ENCODE results near the gene PGAP6.
"Not testable (repeated sequence)": the region's sequence is repeated elsewhere in the genome, so short reads cannot be mapped to it uniquely, and the experiment has no call there.

Gene PGAP6

DNA sequence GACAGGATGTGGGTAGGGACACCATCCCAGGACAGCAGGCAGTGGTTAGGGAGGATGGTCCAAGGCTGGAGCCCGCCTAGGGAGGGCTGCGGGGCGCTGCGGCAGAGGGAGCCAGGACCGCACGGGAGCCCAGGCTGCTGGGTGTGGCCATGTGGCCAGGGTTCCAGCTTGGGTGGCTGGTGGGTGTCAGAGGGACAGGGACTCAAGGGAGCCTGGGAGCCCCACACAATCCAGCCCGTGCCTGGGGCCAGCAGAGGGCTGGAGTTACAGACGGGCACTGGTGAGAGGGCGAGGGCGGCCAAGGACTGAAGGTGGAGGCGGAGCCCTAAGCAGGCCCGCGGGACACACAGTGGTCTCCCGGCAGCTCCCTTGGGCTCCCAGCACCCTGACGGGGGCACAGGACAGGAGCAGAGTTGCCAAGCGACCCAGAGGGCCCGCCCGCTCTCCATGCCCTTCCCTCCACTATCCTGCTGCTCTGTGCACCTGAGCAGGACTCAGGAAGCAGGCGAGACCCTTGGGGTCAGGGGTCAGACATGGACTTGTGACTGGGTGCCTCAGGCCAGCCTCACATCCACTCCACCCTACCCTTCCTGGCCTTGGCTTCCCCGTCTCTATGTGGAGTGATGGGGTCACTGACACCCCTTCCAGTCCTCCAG, 18.5 kb downstream of the PGAP6 start:
- Histone ChIP-seq H2AFZ (ENCODE audit: low read depth, low read length) (no peak overlapping the region), H4K20me1 (ENCODE audit: insufficient read depth, low read length) (peaks cover 18% of the 10 kb centered on the region; the same call in 1 of the 2 replicates), H3K36me3 (ENCODE audit: insufficient read depth, low read length) (peaks cover 20% of the 10 kb centered on the region), H3K9me3 (ENCODE audit: insufficient read depth, low read length, severe bottlenecking) (no peaks in the 10 kb centered on the region), H3K27me3 (ENCODE audit: insufficient read depth, low read length, poor library complexity) (no peaks in the 10 kb centered on the region), H3K4me3 (ENCODE audit: low read depth in 1 of 2, low read length in 2 of 2) (no peak overlapping the region), H3K9ac (ENCODE audit: low read depth, low read length) (no peak overlapping the region), H3K4me1 (ENCODE audit: insufficient read depth, low read length) (peaks cover 8% of the 10 kb centered on the region), H3K4me2 (ENCODE audit: insufficient read depth, low read length) (no peak overlapping the region), H3K27ac (ENCODE audit: low read length) (no peak overlapping the region), H3K79me2 (ENCODE audit: insufficient read depth, low read length) (no peaks in the 10 kb centered on the region)
- 0 out of 3 replicates have a peak, but pooled peaks have one; percentile 14 for ATAC-seq (ENCODE audit: insufficient read depth, low read depth)
- no peak for DNase-seq
- TF ChIP-seq, protein P1, sequence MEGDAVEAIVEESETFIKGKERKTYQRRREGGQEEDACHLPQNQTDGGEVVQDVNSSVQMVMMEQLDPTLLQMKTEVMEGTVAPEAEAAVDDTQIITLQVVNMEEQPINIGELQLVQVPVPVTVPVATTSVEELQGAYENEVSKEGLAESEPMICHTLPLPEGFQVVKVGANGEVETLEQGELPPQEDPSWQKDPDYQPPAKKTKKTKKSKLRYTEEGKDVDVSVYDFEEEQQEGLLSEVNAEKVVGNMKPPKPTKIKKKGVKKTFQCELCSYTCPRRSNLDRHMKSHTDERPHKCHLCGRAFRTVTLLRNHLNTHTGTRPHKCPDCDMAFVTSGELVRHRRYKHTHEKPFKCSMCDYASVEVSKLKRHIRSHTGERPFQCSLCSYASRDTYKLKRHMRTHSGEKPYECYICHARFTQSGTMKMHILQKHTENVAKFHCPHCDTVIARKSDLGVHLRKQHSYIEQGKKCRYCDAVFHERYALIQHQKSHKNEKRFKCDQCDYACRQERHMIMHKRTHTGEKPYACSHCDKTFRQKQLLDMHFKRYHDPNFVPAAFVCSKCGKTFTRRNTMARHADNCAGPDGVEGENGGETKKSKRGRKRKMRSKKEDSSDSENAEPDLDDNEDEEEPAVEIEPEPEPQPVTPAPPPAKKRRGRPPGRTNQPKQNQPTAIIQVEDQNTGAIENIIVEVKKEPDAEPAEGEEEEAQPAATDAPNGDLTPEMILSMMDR (IDR thresholded peaks at IDR 0.05; ENCODE audit: borderline replicate concordance, extremely low read depth, low read length, poor library complexity, severe bottlenecking), result no peak
- no peak for TF ChIP-seq EZH2 (IDR thresholded peaks at IDR 0.05; ENCODE audit: borderline replicate concordance, low read depth, low read length, severe bottlenecking)

DNA sequence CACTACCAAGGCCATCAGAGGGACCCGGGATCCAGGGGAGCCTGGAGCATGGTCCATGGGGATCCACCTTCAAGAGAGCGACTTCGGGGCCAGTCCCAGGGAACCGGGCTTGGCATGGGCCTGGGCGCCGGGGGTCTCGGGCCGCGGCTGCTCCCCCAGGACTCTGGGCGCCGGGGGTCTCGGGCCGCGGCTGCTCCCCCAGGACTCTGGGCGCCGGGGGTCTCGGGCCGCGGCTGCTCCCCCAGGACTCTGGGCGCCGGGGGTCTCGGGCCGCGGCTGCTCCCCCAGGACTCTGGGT, 19.1 kb downstream of the PGAP6 start:
- H3K27ac ChIP-seq (ENCODE audit: low read length); H3K4me3 ChIP-seq (ENCODE audit: low read depth in 1 of 2, low read length in 2 of 2); H3K79me2 ChIP-seq (ENCODE audit: insufficient read depth, low read length); H3K9ac ChIP-seq (ENCODE audit: low read depth, low read length); ATAC-seq (ENCODE audit: insufficient read depth, low read depth); H2AFZ ChIP-seq (ENCODE audit: low read depth, low read length); H3K4me1 ChIP-seq (ENCODE audit: insufficient read depth, low read length); H3K9me3 ChIP-seq (ENCODE audit: insufficient read depth, low read length, severe bottlenecking); H3K27me3 ChIP-seq (ENCODE audit: insufficient read depth, low read length, poor library complexity); DNase-seq: not testable (repeated sequence)
- Histone ChIP-seq H4K20me1 (ENCODE audit: insufficient read depth, low read length) (peaks cover 16% of the 10 kb centered on the region; the same call in 1 of the 2 replicates), H3K4me2 (ENCODE audit: insufficient read depth, low read length) (peak overlapping the region; percentile 51), H3K36me3 (ENCODE audit: insufficient read depth, low read length) (peaks cover 14% of the 10 kb centered on the region)

DNA sequence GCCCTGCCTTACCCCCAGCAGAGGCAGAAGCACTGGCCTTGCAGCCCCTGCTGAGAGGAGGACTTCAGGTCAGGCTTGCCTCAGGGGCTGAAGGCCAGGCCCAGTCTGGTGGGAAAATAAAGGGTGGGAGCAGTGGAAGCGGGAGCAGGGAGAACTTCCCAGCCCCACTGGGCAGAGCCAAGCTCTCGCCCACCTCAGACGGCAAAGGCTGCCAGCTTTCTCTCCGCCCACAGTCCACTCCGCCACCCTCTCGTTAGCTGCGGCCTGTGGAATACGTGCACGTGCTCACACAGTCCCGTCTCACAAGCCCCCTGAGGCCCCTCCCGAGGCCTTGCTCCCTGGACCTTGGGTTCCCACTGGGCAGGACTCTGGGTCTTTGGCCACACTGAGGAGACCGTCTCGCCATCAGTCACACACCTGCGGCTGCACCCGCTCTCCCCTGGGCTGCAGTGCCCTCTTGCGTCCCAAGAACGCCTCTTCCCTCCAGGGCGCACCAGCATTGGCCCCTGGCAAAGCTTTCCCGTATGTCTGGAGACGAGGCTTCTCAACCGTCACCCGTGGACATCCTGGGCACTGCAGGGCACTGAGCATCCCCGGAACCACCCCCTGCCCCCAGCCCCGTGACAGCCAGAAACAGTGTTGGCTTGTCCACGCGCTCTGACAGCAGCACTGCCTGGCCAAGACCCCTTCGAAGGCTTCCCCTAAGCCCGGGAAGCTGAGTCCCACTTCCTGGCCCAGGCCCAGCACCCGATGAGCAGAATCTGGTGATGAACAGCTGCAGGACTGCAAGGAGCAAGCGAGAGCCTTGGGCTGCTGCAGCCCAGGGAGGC, 19.7 kb downstream of the PGAP6 start:
- DNase-seq (peak; percentile 71), ATAC-seq (ENCODE audit: insufficient read depth, low read depth) (peak; percentile 89)
- H3K27me3 ChIP-seq (ENCODE audit: insufficient read depth, low read length, poor library complexity), result no peaks in the 10 kb centered on the region
- H3K4me3 ChIP-seq (ENCODE audit: low read depth in 1 of 2, low read length in 2 of 2), result no peak overlapping the region
- 0 out of 2 replicates have a peak overlapping the region, but pooled peaks have one; percentile 15 for H3K9ac ChIP-seq (ENCODE audit: low read depth, low read length)
- peaks cover 8% of the 10 kb centered on the region for H3K36me3 ChIP-seq (ENCODE audit: insufficient read depth, low read length)
- H3K4me1 ChIP-seq (ENCODE audit: insufficient read depth, low read length), result peaks cover 8% of the 10 kb centered on the region
- H3K27ac ChIP-seq (ENCODE audit: low read length), result no peak overlapping the region
- H3K4me2 ChIP-seq (ENCODE audit: insufficient read depth, low read length), result peak overlapping the region; percentile 52
- no peaks in the 10 kb centered on the region for H3K79me2 ChIP-seq (ENCODE audit: insufficient read depth, low read length)
- no peaks in the 10 kb centered on the region for H3K9me3 ChIP-seq (ENCODE audit: insufficient read depth, low read length, severe bottlenecking)
- peaks cover 11% of the 10 kb centered on the region; the same call in 1 of the 2 replicates for H4K20me1 ChIP-seq (ENCODE audit: insufficient read depth, low read length)
- H2AFZ ChIP-seq (ENCODE audit: low read depth, low read length), result peak overlapping the region; percentile 8
- no peak for TF ChIP-seq EZH2 (IDR thresholded peaks at IDR 0.05; ENCODE audit: borderline replicate concordance, low read depth, low read length, severe bottlenecking)
- TF ChIP-seq, protein P1 (IDR thresholded peaks at IDR 0.05; ENCODE audit: borderline replicate concordance, extremely low read depth, low read length, poor library complexity, severe bottlenecking), result peak; percentile 87

GRCh38 chr16:361341-361871, 20.4 kb downstream of the PGAP6 start:
- H3K79me2 ChIP-seq (ENCODE audit: insufficient read depth, low read length), result no peaks in the 10 kb centered on the region
- no peaks in the 10 kb centered on the region for H3K27me3 ChIP-seq (ENCODE audit: insufficient read depth, low read length, poor library complexity)
- H3K9ac ChIP-seq (ENCODE audit: low read depth, low read length), result no peak overlapping the region
- TF ChIP-seq EZH2 (IDR thresholded peaks at IDR 0.05; ENCODE audit: borderline replicate concordance, low read depth, low read length, severe bottlenecking), result no peak
- TF ChIP-seq, protein P1 (IDR thresholded peaks at IDR 0.05; ENCODE audit: borderline replicate concordance, extremely low read depth, low read length, poor library complexity, severe bottlenecking), result no peak
- H3K4me1 ChIP-seq (ENCODE audit: insufficient read depth, low read length), result peaks cover 8% of the 10 kb centered on the region
- H4K20me1 ChIP-seq (ENCODE audit: insufficient read depth, low read length), result 0 out of 2 replicates have a peak, but pooled peaks cover 5% of the 10 kb centered on the region
- H3K36me3 ChIP-seq (ENCODE audit: insufficient read depth, low read length), result peaks cover 1% of the 10 kb centered on the region
- DNase-seq (no peak), ATAC-seq (ENCODE audit: insufficient read depth, low read depth) (no peak)
- H3K4me3 ChIP-seq (ENCODE audit: low read depth in 1 of 2, low read length in 2 of 2), result no peak overlapping the region
- H3K4me2 ChIP-seq (ENCODE audit: insufficient read depth, low read length), result no peak overlapping the region
- no peaks in the 10 kb centered on the region for H3K9me3 ChIP-seq (ENCODE audit: insufficient read depth, low read length, severe bottlenecking)
- no peak overlapping the region for H3K27ac ChIP-seq (ENCODE audit: low read length)
- H2AFZ ChIP-seq (ENCODE audit: low read depth, low read length), result no peak overlapping the region

Data from DND-41 (cell line).